Activated naive CD8-positive, alpha-beta T cell (primary cell): ENCODE data around the gene PSG5.
"Not testable (repeated sequence)": the region's sequence is repeated elsewhere in the genome, so short reads cannot be mapped to it uniquely, and the experiment has no call there.

Source experiments
- H3K27ac Mint-ChIP-seq: one replicate; pipeline ENCODE4 v1.8.0; 2021; ENCODE audit warnings: mixed read lengths
- H3K27me3 Mint-ChIP-seq: one replicate; pipeline ENCODE4 v1.8.0; 2021; ENCODE audit warnings: mixed read lengths
- H3K36me3 Mint-ChIP-seq: one replicate; pipeline ENCODE4 v1.8.0; 2021; ENCODE audit warnings: mixed read lengths
- H3K4me1 Mint-ChIP-seq: one replicate; pipeline ENCODE4 v1.8.0; 2021; ENCODE audit warnings: low read depth, mixed read lengths
- H3K4me3 Mint-ChIP-seq: one replicate; pipeline ENCODE4 v1.8.0; 2021; ENCODE audit warnings: mild to moderate bottlenecking, mixed read lengths
- H3K9me3 Mint-ChIP-seq: one replicate; pipeline ENCODE4 v1.8.0; 2021; ENCODE audit warnings: low read depth, mixed read lengths

Gene PSG5

GRCh38 chr19:43186311-43186935, at the start of gene PSG5:
TSS of gene PSG5 (minus strand) at chr19:43186536. CDS start at chr19:43186405, 131 bp downstream.
- not testable (repeated sequence) for H3K4me3 Mint-ChIP-seq, H3K27ac Mint-ChIP-seq, H3K4me1 Mint-ChIP-seq, H3K9me3 Mint-ChIP-seq, H3K36me3 Mint-ChIP-seq
- H3K27me3 Mint-ChIP-seq = peaks cover 15% of the 10 kb centered on the region

DNA sequence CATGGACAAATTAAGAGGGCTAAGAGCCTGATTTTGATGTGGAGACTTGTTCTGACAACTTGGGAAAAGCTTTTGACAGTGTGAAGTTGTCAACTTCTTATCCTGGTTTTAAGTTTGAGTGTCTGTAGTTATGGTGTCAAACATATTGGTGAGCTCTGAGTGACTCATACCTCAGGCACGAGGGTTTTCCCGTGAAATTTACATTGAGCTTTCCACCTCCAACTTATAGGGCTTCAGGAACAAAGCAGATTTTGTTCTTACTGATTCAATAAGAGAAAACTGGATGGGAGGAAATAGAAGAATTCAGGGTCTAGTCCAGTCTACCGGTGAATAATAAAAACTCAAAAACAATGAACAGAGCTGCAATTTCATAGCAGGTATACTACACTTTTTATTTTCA, 49.4 kb upstream of the PSG5 start:
- not testable (repeated sequence) for H3K9me3 Mint-ChIP-seq, H3K4me3 Mint-ChIP-seq, H3K4me1 Mint-ChIP-seq, H3K27me3 Mint-ChIP-seq, H3K27ac Mint-ChIP-seq, H3K36me3 Mint-ChIP-seq

DNA sequence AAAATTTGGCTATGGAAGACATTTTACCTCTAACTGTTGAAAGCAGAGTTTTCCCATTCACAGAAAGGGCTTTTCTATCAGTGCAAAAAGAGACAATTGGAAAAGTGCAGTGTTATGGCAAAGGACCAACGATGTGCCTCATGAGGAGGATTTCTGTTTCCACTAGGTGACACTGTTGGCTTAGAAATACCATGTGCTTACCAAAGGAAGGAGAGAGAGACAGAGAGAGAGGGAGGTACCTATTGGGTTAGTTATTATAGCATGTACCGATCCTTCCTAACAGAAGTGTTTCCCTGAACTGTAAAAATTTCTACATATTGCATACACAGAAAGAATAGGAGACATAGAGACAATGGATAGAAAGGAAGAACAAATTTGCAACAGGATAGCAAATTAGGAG, 43.0 kb upstream of the PSG5 start:
- Mint-ChIP-seq H3K9me3 (no peaks in the 10 kb centered on the region), H3K27ac (no peak overlapping the region), H3K4me1 (no peaks in the 10 kb centered on the region), H3K4me3 (no peak overlapping the region), H3K36me3 (no peaks in the 10 kb centered on the region), H3K27me3 (no peaks in the 10 kb centered on the region)

- not testable (repeated sequence) for H3K4me3 Mint-ChIP-seq, H3K27me3 Mint-ChIP-seq, H3K4me1 Mint-ChIP-seq, H3K9me3 Mint-ChIP-seq, H3K36me3 Mint-ChIP-seq, H3K27ac Mint-ChIP-seq
Observed at GRCh38 chr19:43228730-43229129, 42.4 kb upstream of the PSG5 start.

DNA sequence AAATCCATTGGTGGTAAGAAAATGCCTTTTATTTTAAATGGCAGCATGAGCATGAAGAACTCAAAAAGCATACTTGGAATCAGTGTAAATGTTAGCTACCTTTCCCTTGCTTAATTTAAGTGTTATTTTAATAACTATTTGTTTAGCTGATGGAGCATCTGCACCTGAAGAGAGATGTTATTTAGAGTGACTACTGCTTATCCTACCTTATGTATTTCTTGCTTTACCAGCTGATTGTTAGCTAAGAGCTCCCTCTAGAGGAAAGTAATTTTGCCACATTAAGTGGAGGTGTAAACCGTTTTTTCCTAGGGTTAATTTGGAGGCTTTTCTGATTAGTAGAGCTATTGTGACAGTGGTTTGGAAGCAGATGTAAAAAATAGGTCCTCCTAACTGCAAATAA, 40.6 kb upstream of the PSG5 start:
- H3K9me3 Mint-ChIP-seq, H3K27ac Mint-ChIP-seq, H3K4me1 Mint-ChIP-seq, H3K27me3 Mint-ChIP-seq, H3K4me3 Mint-ChIP-seq, H3K36me3 Mint-ChIP-seq: not testable (repeated sequence)

- H3K27me3 Mint-ChIP-seq = no peaks in the 10 kb centered on the region
- no peak overlapping the region for H3K27ac Mint-ChIP-seq
- H3K4me3 Mint-ChIP-seq = no peak overlapping the region
- H3K36me3 Mint-ChIP-seq = no peaks in the 10 kb centered on the region
- H3K9me3 Mint-ChIP-seq = no peaks in the 10 kb centered on the region
- H3K4me1 Mint-ChIP-seq = no peaks in the 10 kb centered on the region
Observed at GRCh38 chr19:43224855-43225253, 38.5 kb upstream of the PSG5 start.

GRCh38 chr19:43224201-43224854, 38.0 kb upstream of the PSG5 start:
- not testable (repeated sequence) for H3K27me3 Mint-ChIP-seq, H3K4me3 Mint-ChIP-seq, H3K36me3 Mint-ChIP-seq, H3K4me1 Mint-ChIP-seq, H3K27ac Mint-ChIP-seq, H3K9me3 Mint-ChIP-seq

DNA sequence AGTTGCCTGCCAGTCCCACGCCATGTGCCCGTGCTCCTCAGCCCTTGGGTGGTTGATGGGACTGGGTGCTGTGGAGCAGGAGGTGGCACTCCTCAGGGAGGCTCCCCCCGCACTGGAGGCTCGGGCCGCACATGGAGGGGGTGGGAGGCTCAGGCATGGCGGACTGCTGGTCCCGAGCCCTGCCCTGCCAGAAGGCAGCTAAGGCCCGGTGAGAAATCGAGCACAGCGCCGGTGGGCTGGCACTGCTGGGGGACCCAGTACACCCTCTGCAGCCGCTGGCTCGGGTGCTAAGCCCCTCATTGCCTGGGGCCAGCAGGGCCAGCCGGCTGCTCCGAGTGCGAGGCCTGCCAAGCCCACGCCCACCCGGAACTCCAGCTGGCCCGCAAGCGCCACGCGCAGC, 35.6 kb upstream of the PSG5 start:
- H3K27ac Mint-ChIP-seq, H3K9me3 Mint-ChIP-seq, H3K36me3 Mint-ChIP-seq: not testable (repeated sequence)

GRCh38 chr19:43219136-43219535, 32.8 kb upstream of the PSG5 start:
- H3K27ac Mint-ChIP-seq, H3K9me3 Mint-ChIP-seq, H3K27me3 Mint-ChIP-seq: not testable (repeated sequence)

More for the DNA sequence above, 35.6 kb upstream of the PSG5 start:
- not testable (repeated sequence) for H3K4me3 Mint-ChIP-seq, H3K4me1 Mint-ChIP-seq, H3K27me3 Mint-ChIP-seq

DNA sequence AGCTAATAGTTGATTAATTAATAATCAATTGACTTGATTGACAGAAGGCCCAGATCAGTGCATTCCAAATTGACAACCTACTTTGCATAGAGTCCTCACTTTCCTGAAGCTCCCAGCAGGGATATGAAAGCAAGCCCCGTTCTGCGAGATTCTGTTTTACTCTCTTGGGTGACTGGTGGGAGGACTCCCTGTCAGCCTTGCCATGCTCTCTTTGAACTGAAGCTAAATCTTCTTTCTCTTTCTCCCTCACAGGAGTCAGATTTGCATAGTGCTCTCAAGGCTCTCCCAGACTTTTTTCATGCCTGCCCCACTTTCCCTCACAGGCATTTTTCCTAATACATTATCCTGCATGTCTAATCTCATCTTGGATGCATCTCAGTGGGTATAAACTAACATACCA, 29.5 kb upstream of the PSG5 start:
- not testable (repeated sequence) for H3K9me3 Mint-ChIP-seq, H3K36me3 Mint-ChIP-seq, H3K4me3 Mint-ChIP-seq, H3K4me1 Mint-ChIP-seq, H3K27ac Mint-ChIP-seq, H3K27me3 Mint-ChIP-seq

More at GRCh38 chr19:43219136-43219535, 32.8 kb upstream of the PSG5 start:
- not testable (repeated sequence) for H3K4me1 Mint-ChIP-seq, H3K36me3 Mint-ChIP-seq, H3K4me3 Mint-ChIP-seq

- Mint-ChIP-seq H3K27me3 (no peaks in the 10 kb centered on the region), H3K36me3 (no peaks in the 10 kb centered on the region), H3K9me3 (no peaks in the 10 kb centered on the region), H3K27ac (no peak overlapping the region), H3K4me1 (no peaks in the 10 kb centered on the region), H3K4me3 (no peak overlapping the region)
Observed at GRCh38 chr19:43207991-43208390, 21.7 kb upstream of the PSG5 start.

DNA sequence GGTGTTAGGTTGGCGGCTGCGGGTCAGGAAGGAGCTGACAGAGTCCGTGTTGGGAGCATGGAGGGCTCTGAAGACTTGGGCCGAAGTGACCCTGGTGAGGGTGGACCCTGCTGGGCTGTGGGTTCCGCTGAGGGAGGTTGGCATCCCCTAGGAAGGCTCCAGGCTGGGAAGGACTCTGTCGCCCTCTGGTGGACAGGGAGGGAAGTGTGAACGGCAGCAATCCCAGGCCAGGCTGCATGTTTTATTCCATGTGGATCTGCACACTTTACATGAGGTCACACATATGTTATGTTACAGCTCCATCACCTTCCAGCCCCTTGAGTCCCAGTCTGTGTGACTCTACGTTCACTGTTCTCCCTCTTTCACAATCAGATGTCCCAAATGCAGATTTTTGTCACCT, 20.8 kb upstream of the PSG5 start:
- not testable (repeated sequence) for H3K9me3 Mint-ChIP-seq, H3K4me3 Mint-ChIP-seq, H3K27me3 Mint-ChIP-seq, H3K4me1 Mint-ChIP-seq, H3K27ac Mint-ChIP-seq, H3K36me3 Mint-ChIP-seq

GRCh38 chr19:43205471-43206105, 19.3 kb upstream of the PSG5 start, which contains the start of gene PSG4:
TSS of gene PSG4 (minus strand) at chr19:43205638. CDS start at chr19:43205536, 102 bp downstream.
- H3K4me1 Mint-ChIP-seq, H3K36me3 Mint-ChIP-seq, H3K27me3 Mint-ChIP-seq, H3K27ac Mint-ChIP-seq, H3K4me3 Mint-ChIP-seq, H3K9me3 Mint-ChIP-seq: not testable (repeated sequence)

DNA sequence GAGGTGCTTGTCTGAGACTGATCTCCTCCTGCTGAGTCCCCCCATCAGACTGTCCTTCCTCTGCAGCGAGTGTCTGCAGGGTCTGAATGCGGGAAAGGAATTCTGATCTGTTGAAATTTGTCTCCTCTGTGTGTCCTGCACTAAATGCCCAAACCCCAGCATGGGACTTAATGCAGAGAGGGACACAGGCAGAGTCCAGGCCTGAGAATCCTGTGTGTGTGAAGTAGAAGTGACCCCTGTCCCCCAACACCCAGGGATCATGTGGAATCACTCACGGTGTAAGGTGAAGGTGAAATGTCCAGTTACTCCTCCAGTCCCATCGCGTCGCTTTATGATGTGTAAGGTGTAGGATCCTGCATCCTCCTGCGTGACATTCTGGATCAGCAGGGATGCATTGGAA, 17.3 kb upstream of the PSG5 start:
- H3K27ac Mint-ChIP-seq, H3K36me3 Mint-ChIP-seq, H3K4me1 Mint-ChIP-seq, H3K27me3 Mint-ChIP-seq, H3K4me3 Mint-ChIP-seq, H3K9me3 Mint-ChIP-seq: not testable (repeated sequence)

GRCh38 chr19:43201891-43202290, 15.6 kb upstream of the PSG5 start:
- H3K27ac Mint-ChIP-seq, H3K4me3 Mint-ChIP-seq, H3K4me1 Mint-ChIP-seq, H3K9me3 Mint-ChIP-seq, H3K36me3 Mint-ChIP-seq, H3K27me3 Mint-ChIP-seq: not testable (repeated sequence)

GRCh38 chr19:43201337-43201801, 15.0 kb upstream of the PSG5 start:
- not testable (repeated sequence) for H3K4me1 Mint-ChIP-seq, H3K36me3 Mint-ChIP-seq, H3K4me3 Mint-ChIP-seq, H3K27me3 Mint-ChIP-seq, H3K27ac Mint-ChIP-seq, H3K9me3 Mint-ChIP-seq
